Ramos (cell line): ENCODE measurements around the gene ATL1.
"Not testable (repeated sequence)": the region's sequence is repeated elsewhere in the genome, so short reads cannot be mapped to it uniquely, and the experiment has no call there.

Experiments
- in situ Hi-C: fragments of 300-500 bp; cut with MboI; formaldehyde crosslinking; loops from one replicate; pipeline ENCODE4 v1.14.3; 2022; ENCODE audit warnings: low sequenced_read_pairs; ENCODE audit not compliant: unreplicated experiment

ATL1 gene

GRCh38 chr14:50624947-50625346 lies 65.0 kb downstream of the ATL1 start:
- in situ Hi-C loops: loop anchor here (25.0 kb wide), 2 partner anchors 87 to 237 kb away; partner anchors contain the start of gene ABHD12B

- in situ Hi-C loops: no loop called here
Observed at GRCh38 chr14:50631408-50631821, 71.5 kb downstream of the ATL1 start.

GRCh38 chr14:50633954-50634353 lies 74.0 kb downstream of the ATL1 start:
- in situ Hi-C loops: no loop called here

DNA sequence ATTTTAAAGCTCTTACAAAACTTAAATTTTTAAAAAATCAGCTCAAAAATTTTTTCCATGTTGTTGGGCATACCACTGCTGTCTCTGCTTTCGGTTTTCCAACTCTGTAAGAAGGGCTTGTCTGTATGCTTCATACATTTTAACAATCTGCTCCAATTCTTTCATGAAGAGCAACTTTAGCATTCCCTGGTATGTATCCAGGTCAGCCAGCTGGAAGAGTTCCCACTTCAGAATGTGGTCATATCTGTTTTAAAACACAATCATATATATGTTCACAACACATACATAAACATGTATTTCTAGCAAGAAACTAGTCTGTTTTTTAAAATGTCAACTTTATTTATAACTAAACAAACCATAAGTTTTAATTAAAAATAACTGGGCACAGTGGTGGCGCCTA lies 75.2 kb downstream of the ATL1 start:
- in situ Hi-C loops: no loop called here

DNA sequence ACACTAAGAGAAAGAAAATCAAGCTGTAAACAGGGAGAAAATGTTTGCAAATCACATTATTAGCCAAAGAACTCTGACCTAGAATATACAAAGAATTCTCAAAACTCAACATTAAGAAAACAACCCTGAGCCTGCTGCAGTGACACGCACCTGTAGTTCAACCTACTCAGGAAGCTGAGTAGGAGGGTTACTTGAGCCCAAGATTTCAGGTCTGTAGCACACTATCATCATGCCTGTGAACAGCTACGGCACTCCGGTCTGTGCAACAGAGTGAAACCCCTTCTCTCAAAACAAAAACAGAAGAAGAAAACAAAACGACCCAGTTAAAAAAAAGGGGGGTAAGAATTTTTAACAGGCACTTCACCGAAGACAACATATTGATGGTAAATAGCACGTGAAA lies 87.3 kb downstream of the ATL1 start:
- in situ Hi-C loops: no loop called here

DNA sequence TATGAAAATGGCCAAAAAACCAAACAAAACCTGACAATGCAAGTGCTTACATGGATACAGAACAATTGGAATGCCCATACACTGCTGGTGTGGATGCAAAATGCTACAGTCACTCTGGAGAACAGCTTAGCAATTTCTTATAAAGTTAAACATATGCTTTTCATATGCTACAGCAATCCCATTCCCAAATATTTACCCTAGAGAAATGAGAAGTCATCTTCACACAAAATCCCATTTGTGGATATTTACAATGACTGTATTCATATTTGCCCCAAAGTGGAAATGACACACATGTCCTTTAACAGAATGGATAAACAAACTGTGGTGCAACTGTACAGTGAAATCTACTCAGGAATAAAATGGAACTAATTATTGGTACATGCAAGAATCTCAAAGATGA lies 87.8 kb downstream of the ATL1 start:
- in situ Hi-C loops: no loop called here

DNA sequence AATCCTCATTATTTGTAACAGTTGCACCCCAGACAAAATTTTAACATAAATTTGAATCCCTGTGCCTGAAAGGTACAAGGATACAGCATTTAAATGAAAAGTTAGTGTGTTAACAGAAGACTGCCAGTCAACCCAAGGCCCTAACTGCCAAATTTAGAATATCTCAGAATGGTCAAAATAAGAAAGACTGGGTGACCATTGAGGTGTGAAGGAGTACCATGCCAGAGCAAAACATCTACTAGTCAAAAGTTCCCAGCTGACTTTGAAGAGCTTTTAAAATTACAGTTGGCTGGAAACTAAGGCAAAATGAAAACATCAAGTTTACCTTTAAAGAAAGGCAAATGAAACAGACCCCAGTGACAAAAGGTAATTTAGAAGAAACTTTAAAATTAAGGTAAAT lies 89.7 kb downstream of the ATL1 start:
- in situ Hi-C loops: no loop called here

DNA sequence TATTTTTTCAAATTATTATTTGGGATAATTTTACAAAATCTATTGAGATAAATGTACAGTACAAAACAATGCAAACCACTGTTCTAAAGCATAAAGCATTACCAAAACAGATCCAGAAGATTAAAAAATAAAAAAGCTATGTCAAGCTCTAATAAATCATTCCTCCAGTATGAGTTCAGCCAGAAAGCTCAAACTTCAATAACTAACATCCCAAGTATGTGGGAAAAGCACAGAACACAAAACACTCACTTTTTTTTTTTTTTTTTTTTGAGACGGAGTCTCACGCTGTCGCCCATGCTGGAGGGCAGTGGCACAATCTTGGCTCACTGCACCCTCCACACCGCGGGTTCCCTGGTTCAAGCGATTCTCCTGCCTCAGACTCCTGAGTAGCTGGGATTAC lies 96.8 kb downstream of the ATL1 start:
- in situ Hi-C loops: no loop called here

DNA sequence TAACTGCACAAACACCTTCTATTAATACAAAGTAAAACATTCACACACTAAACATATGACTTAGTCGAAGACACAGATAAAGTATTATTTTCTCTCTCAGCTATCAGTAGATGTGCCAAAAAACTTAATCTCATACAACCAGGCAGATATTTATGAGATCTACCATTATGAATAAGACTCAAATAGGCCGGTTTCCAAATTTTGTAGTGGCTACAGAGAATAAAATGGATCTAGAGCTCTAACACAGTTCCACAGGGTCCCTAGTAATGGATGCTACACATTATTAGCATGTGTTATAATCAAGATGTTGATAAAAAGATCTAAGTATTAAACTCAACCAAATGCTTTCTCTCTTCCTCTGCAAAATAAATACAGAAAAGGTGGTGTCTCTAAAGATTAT lies 97.8 kb downstream of the ATL1 start:
- in situ Hi-C loops: no loop called here

DNA sequence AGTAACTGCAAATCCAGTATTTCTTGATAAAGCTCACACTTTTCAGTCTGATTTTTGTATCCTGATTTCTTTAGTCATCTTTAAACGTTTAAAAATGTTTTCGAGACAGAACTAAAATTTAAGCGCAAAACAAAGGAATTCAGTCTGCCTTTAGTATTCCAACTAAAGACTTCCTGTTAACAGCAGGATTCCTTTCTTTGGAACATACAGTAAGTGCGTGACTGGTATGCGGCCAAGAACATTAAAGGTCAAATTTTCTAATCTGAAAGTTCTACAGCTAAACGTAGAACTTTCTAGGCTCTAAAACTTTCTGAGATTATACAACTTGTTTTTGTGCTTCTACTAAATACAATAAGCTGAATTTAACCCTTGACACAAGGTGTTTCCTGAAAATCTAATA lies 98.3 kb downstream of the ATL1 start:
- in situ Hi-C loops: no loop called here

DNA sequence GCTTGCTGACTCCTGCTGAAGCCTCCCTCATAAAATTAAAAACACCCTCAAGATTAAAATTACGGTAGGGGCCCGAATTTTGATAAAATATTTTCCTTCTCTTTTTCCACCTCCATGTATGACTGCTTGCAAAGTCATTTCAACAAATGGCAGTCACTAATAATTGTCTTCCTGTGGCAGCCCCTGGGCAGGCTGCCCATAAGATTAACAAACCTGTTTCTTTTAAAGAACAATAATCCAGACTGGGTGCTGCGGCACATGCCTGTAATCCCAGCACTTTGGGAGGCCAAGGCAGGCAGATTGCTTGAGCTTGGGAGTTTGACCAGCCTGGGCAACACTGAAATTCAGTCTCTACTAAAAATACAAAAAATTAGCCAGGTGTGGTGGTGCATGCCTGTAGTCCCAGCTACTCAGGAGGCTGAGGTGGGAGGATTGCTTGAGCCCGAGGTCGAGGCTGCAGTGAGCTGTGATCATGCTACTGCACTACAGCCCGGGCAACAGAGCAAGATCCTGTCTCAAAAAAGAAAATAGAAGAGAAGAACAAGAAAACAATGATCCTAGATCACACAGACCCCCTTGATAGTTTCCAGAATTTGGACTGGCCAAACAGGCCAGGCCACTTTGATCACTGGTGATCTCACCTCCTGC lies 99.5 kb downstream of the ATL1 start:
- in situ Hi-C loops: no loop called here

GRCh38 chr14:50664579-50664978 lies 104.6 kb downstream of the ATL1 start:
- in situ Hi-C loops: not testable (repeated sequence)

GRCh38 chr14:50665300-50665699 lies 105.4 kb downstream of the ATL1 start:
- in situ Hi-C loops: not testable (repeated sequence)

GRCh38 chr14:50666772-50667683 lies 107.1 kb downstream of the ATL1 start:
- in situ Hi-C loops: no loop called here

DNA sequence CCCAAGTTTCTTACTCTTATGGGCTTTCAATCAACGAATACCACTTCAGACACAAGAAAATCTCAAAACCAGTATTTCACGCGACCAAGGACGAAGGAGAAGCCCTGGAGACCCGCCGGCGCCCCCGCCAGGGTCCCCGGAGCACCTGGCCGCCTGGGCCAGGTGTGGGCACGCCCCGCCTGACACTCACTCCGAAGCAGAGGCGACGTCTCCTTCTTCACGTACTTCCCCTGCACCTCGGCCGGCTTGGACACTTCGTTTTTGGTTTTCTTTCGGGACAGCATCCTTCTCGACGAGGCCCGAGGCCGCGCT lies 107.7 kb downstream of the ATL1 start:
- in situ Hi-C loops: no loop called here

- in situ Hi-C loops: no loop called here
Observed at GRCh38 chr14:50667996-50668825, 108.3 kb downstream of the ATL1 start, which contains the start of gene SAV1. Gene SAV1 (minus strand): TSS chr14:50668306. CDS start chr14:50667967, 339 bp downstream.

GRCh38 chr14:50668826-50669143 lies 108.8 kb downstream of the ATL1 start:
- in situ Hi-C loops: no loop called here

DNA sequence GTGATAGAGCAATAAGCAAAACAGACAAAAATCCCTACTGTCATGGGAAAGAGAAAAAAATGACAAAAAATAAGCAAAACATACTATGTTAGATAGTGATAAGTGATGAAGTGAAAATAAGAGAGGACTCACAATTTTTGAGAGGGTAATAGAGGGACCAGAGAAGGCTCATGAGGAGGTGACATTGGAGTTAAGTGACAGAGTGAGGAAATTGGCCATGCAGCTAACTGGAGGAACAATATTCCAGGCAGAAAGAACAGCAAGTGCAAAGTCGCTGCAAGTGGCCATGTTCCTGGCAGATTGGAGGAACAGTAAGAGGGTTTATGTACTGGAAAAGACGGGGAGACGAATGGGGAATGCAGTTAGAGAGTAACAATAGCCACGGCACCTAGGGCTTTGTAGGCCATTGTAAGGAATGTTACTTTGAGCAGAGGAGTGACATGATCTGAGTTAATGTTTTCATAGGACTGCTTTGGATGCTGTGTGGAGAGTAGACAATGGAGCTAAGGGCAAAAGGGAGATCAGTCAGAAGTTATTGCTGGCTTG lies 109.6 kb downstream of the ATL1 start:
- in situ Hi-C loops: no loop called here

- in situ Hi-C loops: no loop called here
Observed at GRCh38 chr14:50670196-50670865, 110.4 kb downstream of the ATL1 start.

- in situ Hi-C loops: no loop called here
Observed at GRCh38 chr14:50670866-50671256, 110.9 kb downstream of the ATL1 start.
